ENCODE results near the gene DNASE1. TPM values are rescaled to one million over a fixed set of nuclear protein-coding genes. Genes with fewer than 3 reads are reported as not detected.
"Not testable (repeated sequence)": the region's sequence is repeated elsewhere in the genome, so short reads cannot be mapped to it uniquely, and the experiment has no call there.

Gene DNASE1
- polyA plus RNA-seq, 1 donor, result 170 TPM

DNA sequence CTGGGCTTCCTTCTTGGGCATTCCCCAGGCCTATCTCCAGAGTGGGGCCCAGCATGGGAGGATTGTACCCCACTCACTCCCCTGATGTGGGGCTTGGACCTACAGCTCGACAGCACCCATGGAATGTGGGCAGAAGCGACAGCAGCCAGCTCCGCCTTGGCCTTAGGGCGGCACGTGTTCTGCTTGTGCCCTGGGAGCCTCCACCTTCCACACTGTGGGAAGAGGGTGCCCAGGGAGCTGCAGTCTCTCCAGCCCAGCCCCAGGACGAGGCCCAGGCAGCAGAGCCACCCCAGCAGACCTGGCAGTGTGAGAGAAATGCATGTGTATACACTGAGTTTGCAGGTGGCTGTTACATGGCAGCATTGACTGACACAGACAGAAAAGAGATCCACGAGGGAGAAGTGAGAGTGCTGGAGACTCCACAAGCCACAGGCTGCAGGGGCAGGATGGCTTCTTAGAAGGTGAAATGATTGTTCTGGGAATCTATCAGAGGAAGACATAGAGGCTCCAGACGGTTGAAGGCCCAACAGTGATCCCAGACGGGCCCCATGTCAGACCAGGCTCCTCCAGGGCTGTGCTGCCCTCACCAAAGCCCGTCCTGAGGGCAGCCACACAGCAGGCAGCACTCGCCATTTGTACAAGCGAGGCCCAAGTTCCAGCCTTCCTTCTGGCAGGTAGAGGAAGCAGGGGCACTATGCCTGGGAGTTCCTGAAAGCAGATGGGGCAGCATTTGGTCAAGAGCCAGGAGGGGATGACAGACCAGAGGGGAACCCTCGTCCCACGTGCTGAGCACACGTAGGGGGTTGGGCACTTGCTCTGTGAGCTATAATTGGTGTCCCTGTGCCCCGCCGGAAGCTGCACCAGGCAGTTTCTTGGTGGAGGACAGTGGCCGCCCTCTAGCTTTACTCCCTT is 2.8 kb upstream of the DNASE1 start:
- no CpG with 5 or more reads among the region's 18 CpGs for WGBS (ENCODE audit: insufficient coverage, low lambda C conversion rate)
- no peak overlapping the region for H3K4me3 ChIP-seq (ENCODE audit: low read length)
- no peak overlapping the region for H3K27ac ChIP-seq (ENCODE audit: low read length)
- peaks cover 25% of the 10 kb centered on the region for H3K4me1 ChIP-seq (ENCODE audit: control insufficient read depth, insufficient read depth, low read length)
- DNase-seq, result no peak
- H3K27me3 ChIP-seq (ENCODE audit: control insufficient read depth, insufficient read depth, low read length), result no peaks in the 10 kb centered on the region
- peaks cover 37% of the 10 kb centered on the region for H3K36me3 ChIP-seq (ENCODE audit: control insufficient read depth, insufficient read depth, low read length)
- H3K9me3 ChIP-seq (ENCODE audit: control insufficient read depth, low read depth, low read length), result no peaks in the 10 kb centered on the region

DNA sequence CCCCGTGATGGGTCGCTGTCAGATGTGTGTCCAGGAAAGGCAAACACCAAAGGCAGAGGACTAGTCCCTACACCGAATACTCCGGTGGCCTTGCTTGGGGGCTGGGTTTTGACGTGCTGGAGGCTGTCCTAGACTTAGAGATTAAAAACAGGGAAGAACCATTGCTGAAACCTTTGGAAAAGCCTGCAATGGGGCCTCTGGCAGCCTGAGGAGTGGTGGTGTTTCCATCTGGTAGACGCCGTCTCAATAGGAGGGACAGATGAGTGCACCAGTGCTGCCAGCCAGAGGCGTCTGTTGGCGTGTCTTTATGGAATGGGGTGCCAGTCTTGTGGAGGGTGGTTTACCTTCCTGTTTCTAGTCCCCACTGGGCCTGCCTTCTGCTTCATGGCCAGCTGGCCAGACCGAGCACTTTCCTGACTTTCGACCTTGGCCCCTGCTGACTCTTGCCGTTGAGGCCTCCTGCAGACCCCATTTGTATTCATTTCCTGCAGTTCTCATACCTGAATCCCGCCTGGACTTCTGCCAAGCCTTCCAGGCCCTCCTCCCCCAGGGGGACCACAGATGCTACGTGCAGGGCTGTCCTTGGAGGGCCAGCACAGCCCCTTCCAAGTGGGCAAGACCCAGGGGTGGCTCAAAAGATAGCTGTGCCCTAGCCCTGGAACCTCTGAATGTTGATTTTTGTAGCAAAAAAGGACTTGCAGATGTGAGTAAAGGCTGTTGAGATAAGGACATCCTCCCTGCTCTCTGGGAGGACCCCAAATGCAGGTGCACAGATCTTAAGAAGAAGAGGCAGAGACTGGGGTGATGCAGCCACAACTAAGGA is 1.9 kb upstream of the DNASE1 start:
- no peak overlapping the region for H3K4me3 ChIP-seq (ENCODE audit: low read length)
- H3K4me1 ChIP-seq (ENCODE audit: control insufficient read depth, insufficient read depth, low read length), result peaks cover 22% of the 10 kb centered on the region
- no peaks in the 10 kb centered on the region for H3K9me3 ChIP-seq (ENCODE audit: control insufficient read depth, low read depth, low read length)
- WGBS (ENCODE audit: insufficient coverage, low lambda C conversion rate), result no CpG with 5 or more reads among the region's 14 CpGs
- H3K36me3 ChIP-seq (ENCODE audit: control insufficient read depth, insufficient read depth, low read length), result peaks cover 46% of the 10 kb centered on the region
- H3K27me3 ChIP-seq (ENCODE audit: control insufficient read depth, insufficient read depth, low read length), result no peaks in the 10 kb centered on the region
- no peak overlapping the region for H3K27ac ChIP-seq (ENCODE audit: low read length)
- DNase-seq, result no peak

DNA sequence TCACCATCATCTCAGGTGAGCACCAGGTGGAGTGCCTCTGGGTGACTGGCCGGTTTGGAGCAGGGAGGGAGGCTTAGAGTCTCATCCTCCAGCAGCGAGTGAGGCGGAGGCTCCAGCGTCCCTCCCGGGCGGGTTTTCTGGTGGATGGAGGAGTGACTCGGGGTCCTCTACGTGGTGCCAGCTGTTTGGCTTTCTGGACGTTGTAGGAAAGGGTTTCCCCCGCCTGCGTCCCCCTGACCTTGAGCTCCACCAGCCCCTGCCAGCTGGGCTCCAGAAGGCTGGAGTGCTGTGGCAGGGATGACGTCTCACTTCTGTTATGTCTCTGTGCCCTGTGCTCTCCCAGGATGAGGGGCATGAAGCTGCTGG is 522 bp downstream of the DNASE1 start:
- Histone ChIP-seq H3K27me3 (ENCODE audit: control insufficient read depth, insufficient read depth, low read length) (no peaks in the 10 kb centered on the region), H3K4me3 (ENCODE audit: low read length) (peak overlapping the region; percentile 77), H3K36me3 (ENCODE audit: control insufficient read depth, insufficient read depth, low read length) (peaks cover 68% of the 10 kb centered on the region), H3K9me3 (ENCODE audit: control insufficient read depth, low read depth, low read length) (no peaks in the 10 kb centered on the region), H3K4me1 (ENCODE audit: control insufficient read depth, insufficient read depth, low read length) (peaks cover 21% of the 10 kb centered on the region), H3K27ac (ENCODE audit: low read length) (peak overlapping the region; percentile 96)
- WGBS (ENCODE audit: insufficient coverage, low lambda C conversion rate), result no CpG with 5 or more reads among the region's 12 CpGs
- no peak for DNase-seq

DNA sequence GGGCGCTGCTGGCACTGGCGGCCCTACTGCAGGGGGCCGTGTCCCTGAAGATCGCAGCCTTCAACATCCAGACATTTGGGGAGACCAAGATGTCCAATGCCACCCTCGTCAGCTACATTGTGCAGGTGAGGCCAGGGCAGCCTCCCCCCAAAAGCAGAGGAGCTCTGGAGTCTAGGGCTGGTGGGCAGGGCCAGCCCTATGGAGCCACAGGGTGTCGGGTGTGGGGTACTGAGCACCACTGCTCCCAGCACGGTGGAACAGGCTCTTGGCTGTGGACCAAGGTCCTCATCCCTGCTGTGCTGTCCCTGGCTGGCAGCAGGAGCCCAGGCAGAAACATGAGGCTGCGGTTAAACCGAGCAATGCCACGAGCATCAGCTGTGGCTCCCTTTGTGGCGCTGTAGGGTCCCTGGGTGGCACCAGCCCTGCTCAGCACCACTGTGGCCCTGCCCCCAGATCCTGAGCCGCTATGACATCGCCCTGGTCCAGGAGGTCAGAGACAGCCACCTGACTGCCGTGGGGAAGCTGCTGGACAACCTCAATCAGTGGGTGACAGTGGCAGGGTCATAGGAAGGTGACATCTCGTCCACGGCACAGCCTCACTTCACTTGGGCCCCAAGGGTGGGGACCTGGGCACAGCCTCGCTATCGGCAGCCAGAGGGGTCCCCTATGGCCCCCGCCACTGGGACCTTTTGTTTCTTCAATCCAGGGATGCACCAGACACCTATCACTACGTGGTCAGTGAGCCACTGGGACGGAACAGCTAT is 1.1 kb downstream of the DNASE1 start:
- DNase-seq, result peak in 1 of 2 donors; percentile 68
- Histone ChIP-seq H3K4me3 (ENCODE audit: low read length) (peak overlapping the region; percentile 77), H3K4me1 (ENCODE audit: control insufficient read depth, insufficient read depth, low read length) (peaks cover 20% of the 10 kb centered on the region), H3K36me3 (ENCODE audit: control insufficient read depth, insufficient read depth, low read length) (peaks cover 73% of the 10 kb centered on the region), H3K27me3 (ENCODE audit: control insufficient read depth, insufficient read depth, low read length) (no peaks in the 10 kb centered on the region), H3K27ac (ENCODE audit: low read length) (peak overlapping the region; percentile 96), H3K9me3 (ENCODE audit: control insufficient read depth, low read depth, low read length) (no peaks in the 10 kb centered on the region)
- WGBS (ENCODE audit: insufficient coverage, low lambda C conversion rate), result no CpG with 5 or more reads among the region's 21 CpGs

DNA sequence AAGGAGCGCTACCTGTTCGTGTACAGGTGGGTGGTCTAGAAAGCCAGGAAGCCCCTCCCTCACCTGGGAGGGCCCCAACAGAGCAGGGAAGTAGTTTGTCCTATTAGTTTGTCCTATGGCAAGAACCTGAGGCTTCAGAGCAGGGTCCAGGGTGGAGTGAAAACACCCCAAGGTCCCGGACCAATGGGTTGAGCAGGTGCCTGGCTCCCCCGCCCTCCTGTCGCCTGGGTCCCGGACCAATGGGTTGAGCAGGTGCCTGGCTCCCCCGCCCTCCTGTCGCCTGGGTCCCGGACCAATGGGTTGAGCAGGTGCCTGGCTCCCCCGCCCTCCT is 1.6 kb downstream of the DNASE1 start:
- Histone ChIP-seq H3K4me1 (ENCODE audit: control insufficient read depth, insufficient read depth, low read length) (peaks cover 18% of the 10 kb centered on the region), H3K36me3 (ENCODE audit: control insufficient read depth, insufficient read depth, low read length) (peaks cover 71% of the 10 kb centered on the region), H3K27ac (ENCODE audit: low read length) (peak overlapping the region; percentile 96), H3K4me3 (ENCODE audit: low read length) (peak overlapping the region; percentile 77)
- WGBS (ENCODE audit: insufficient coverage, low lambda C conversion rate), result no CpG with 5 or more reads among the region's 10 CpGs
- H3K27me3 ChIP-seq (ENCODE audit: control insufficient read depth, insufficient read depth, low read length); H3K9me3 ChIP-seq (ENCODE audit: control insufficient read depth, low read depth, low read length): not testable (repeated sequence)
- DNase-seq, result peak; percentile 68 to 88

DNA sequence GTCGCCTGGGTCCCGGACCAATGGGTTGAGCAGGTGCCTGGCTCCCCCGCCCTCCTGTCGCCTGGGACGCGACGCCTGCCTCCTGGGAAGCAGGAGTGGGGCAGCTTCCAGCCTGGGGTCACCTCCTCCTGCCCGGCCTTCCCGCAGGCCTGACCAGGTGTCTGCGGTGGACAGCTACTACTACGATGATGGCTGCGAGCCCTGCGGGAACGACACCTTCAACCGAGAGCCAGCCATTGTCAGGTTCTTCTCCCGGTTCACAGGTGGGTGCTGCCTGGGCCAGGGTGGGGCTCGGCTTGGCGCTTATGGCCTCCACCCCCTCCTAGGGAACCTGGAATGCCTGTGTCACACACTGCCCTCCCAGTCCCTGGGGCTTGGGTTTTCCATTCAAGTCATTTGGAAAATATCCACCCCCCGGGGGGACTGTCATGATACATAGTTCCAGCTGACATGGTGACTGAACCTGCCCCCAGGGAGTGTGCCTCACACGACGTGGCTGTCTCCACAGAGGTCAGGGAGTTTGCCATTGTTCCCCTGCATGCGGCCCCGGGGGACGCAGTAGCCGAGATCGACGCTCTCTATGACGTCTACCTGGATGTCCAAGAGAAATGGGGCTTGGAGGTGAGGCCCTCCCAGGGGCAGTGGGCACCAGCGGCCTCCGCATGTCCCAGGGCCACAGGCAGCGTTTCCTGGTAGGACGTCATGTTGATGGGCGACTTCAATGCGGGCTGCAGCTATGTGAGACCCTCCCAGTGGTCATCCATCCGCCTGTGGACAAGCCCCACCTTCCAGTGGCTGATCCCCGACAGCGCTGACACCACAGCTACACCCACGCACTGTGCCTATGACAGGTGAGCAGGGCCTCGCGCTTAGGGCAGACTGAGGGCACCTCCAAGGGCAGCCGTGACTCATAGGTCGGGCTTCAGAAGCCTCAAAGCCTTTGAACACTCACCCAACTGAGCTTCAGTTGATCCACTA is 2.3 kb downstream of the DNASE1 start:
- no peaks in the 10 kb centered on the region for H3K27me3 ChIP-seq (ENCODE audit: control insufficient read depth, insufficient read depth, low read length)
- peaks cover 71% of the 10 kb centered on the region for H3K36me3 ChIP-seq (ENCODE audit: control insufficient read depth, insufficient read depth, low read length)
- WGBS (ENCODE audit: insufficient coverage, low lambda C conversion rate), result no CpG with 5 or more reads among the region's 42 CpGs
- H3K4me1 ChIP-seq (ENCODE audit: control insufficient read depth, insufficient read depth, low read length), result peaks cover 18% of the 10 kb centered on the region
- H3K4me3 ChIP-seq (ENCODE audit: low read length), result peak overlapping the region; percentile 77
- H3K27ac ChIP-seq (ENCODE audit: low read length), result peak overlapping the region; percentile 96
- no peaks in the 10 kb centered on the region for H3K9me3 ChIP-seq (ENCODE audit: control insufficient read depth, low read depth, low read length)
- DNase-seq, result peak in 1 of 2 donors; percentile 66

DNA sequence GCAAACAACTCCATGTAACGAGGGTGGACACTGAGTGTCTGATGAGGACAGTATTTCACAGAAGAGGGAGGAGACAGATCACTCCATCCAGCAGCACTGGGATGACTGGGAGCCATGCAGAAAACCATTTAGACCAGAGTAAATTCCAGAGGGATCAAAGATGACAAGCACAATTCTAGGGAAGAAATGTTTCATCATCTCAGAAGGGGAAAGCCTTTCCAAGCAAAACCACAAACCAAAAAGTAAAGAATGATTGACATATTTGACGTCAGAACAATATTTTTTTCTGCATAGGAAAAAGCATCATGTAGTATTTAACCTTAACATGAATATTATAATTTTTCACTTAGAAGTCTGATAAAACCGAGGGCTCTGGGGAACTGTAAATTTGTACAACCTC is 4.8 kb downstream of the DNASE1 start:
- no peak for DNase-seq
- WGBS (ENCODE audit: insufficient coverage, low lambda C conversion rate), result no CpG with 5 or more reads among the region's 3 CpGs
- peaks cover 79% of the 10 kb centered on the region for H3K36me3 ChIP-seq (ENCODE audit: control insufficient read depth, insufficient read depth, low read length)
- no peaks in the 10 kb centered on the region for H3K9me3 ChIP-seq (ENCODE audit: control insufficient read depth, low read depth, low read length)
- H3K4me3 ChIP-seq (ENCODE audit: low read length), result no peak overlapping the region
- no peaks in the 10 kb centered on the region for H3K27me3 ChIP-seq (ENCODE audit: control insufficient read depth, insufficient read depth, low read length)
- H3K27ac ChIP-seq (ENCODE audit: low read length), result no peak overlapping the region
- peaks cover 10% of the 10 kb centered on the region for H3K4me1 ChIP-seq (ENCODE audit: control insufficient read depth, insufficient read depth, low read length)

DNA sequence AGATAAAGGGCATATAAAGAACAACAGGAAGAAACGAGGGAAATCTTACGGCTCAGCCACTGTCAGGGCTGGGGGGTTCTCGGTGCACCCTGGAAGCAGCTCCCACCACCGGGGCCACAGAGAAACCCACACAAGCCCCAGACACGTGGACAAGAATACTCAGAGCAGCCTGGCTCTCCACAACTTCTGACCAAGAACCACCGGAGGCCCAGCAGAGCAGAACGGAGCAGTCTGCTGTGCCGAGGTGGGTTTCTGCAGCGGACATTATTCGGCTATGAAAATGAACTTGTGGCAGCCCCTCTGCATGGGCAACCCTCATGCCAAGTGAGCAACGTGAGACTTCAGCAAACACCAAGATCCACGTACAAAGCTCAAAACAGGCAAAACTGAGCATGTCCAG is 6.8 kb downstream of the DNASE1 start:
- Histone ChIP-seq H3K4me1 (ENCODE audit: control insufficient read depth, insufficient read depth, low read length) (peaks cover 10% of the 10 kb centered on the region), H3K36me3 (ENCODE audit: control insufficient read depth, insufficient read depth, low read length) (peaks cover 90% of the 10 kb centered on the region), H3K9me3 (ENCODE audit: control insufficient read depth, low read depth, low read length) (no peaks in the 10 kb centered on the region), H3K27me3 (ENCODE audit: control insufficient read depth, insufficient read depth, low read length) (no peaks in the 10 kb centered on the region), H3K27ac (ENCODE audit: low read length) (no peak overlapping the region), H3K4me3 (ENCODE audit: low read length) (no peak overlapping the region)
- WGBS (ENCODE audit: insufficient coverage, low lambda C conversion rate), result no CpG with 5 or more reads among the region's 12 CpGs
- DNase-seq, result no peak

DNA sequence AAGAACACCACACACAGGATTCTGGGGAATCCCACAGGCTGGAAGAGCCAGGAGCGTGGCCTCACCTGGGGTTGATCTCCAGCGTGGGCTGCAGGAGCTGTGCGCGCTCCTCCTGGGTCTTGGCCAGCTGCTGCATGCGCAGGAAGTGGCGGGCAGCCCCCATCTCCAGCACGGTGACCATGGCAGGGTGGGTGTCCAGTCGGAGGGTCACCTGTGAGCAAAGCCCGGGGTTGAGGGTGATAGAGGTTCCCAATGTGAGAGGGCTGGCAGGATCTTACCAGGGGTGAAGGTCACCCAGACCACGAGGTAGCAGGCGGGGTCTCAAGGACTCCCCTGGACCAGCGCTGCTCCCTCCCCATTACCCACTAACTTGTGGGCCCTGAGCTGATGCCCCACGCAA is 7.4 kb downstream of the DNASE1 start:
- no CpG with 5 or more reads among the region's 13 CpGs for WGBS (ENCODE audit: insufficient coverage, low lambda C conversion rate)
- H3K27ac ChIP-seq (ENCODE audit: low read length), result no peak overlapping the region
- no peak overlapping the region for H3K4me3 ChIP-seq (ENCODE audit: low read length)
- no peak for DNase-seq
- H3K36me3 ChIP-seq (ENCODE audit: control insufficient read depth, insufficient read depth, low read length), result peaks cover 84% of the 10 kb centered on the region
- no peaks in the 10 kb centered on the region for H3K27me3 ChIP-seq (ENCODE audit: control insufficient read depth, insufficient read depth, low read length)
- peaks cover 10% of the 10 kb centered on the region for H3K4me1 ChIP-seq (ENCODE audit: control insufficient read depth, insufficient read depth, low read length)
- H3K9me3 ChIP-seq (ENCODE audit: control insufficient read depth, low read depth, low read length), result no peaks in the 10 kb centered on the region
